ENCODE data around the gene RNF43. TPM values are rescaled to one million over a fixed set of nuclear protein-coding genes. Genes with fewer than 3 reads are reported as not detected.

Gene RNF43
- total RNA-seq, 1 experiment from 2014 or later, result 0.08 TPM

DNA sequence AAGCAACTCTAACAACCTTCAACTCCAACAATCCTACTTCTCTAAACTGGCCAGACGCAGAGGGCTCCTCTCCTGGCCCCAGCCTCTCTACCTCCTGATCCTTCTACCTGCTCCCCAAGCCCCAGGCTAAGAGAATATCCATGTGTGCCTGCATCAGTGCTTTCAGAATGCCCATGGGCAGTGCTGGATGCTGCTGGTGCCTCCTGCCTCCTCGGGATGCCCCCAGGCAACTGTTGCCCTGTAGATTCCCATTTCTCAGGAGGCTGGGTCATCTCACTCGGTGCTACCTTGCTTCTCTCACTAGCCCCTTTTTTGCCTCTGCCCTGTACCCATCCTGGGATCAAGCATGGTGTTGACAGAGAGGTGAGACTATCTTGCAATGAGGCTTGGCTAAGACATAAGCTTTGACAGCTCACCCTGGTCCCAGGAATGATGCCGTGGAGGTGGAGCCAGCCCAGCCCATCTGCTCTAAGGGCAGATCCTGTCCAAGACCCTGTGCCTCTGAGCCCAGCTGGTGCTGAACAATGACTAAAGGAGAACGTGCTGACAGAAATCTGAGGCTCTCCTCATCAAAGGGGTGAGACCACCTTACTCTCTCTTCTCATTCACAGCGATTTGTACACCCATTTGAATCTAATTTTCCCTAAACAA is 45.9 kb downstream of the RNF43 start:
- Histone ChIP-seq H3K27ac (no peak overlapping the region), H3K36me3 (no peaks in the 10 kb centered on the region), H3K9me3 (replicated peaks) (no peaks in the 10 kb centered on the region), H3K27me3 (replicated peaks) (peaks cover 31% of the 10 kb centered on the region), H3K4me3 (no peak overlapping the region), H3K4me1 (replicated peaks) (no peaks in the 10 kb centered on the region)
- no peak for DNase-seq (ENCODE audit: low read depth in 1 of 2, low spot score in 2 of 2)

GRCh38 chr17:58370716-58371115 is 46.6 kb downstream of the RNF43 start:
- peaks cover 30% of the 10 kb centered on the region for H3K27me3 ChIP-seq (replicated peaks)
- no peaks in the 10 kb centered on the region for H3K36me3 ChIP-seq
- DNase-seq (ENCODE audit: low read depth in 1 of 2, low spot score in 2 of 2), result no peak
- no peaks in the 10 kb centered on the region for H3K4me1 ChIP-seq (replicated peaks)
- H3K27ac ChIP-seq, result no peak overlapping the region
- H3K4me3 ChIP-seq, result no peak overlapping the region
- no peaks in the 10 kb centered on the region for H3K9me3 ChIP-seq (replicated peaks)

DNA sequence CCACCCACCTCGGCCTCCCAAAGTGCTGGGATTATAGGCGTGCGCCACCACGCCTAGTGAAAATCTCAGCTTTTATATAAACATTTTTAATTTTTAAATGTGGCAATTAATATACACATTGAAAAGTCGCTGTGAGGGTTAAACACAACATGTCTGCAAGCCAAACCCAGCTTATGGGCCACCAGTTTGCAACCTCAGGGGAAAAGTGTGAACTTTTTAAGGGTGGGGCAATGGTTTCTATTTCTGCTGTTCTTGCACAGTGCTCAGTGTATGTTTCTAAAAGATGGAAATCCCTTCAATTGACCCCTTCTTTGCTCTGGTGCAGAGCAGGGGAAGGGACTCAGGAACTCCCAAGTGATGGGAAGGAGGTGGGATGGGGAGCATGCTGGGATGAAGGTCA is 47.0 kb downstream of the RNF43 start:
- H3K36me3 ChIP-seq, result no peaks in the 10 kb centered on the region
- no peaks in the 10 kb centered on the region for H3K9me3 ChIP-seq (replicated peaks)
- H3K4me3 ChIP-seq, result no peak overlapping the region
- H3K27ac ChIP-seq, result no peak overlapping the region
- H3K27me3 ChIP-seq (replicated peaks), result peaks cover 33% of the 10 kb centered on the region
- no peak for DNase-seq (ENCODE audit: low read depth in 1 of 2, low spot score in 2 of 2)
- H3K4me1 ChIP-seq (replicated peaks), result no peaks in the 10 kb centered on the region

DNA sequence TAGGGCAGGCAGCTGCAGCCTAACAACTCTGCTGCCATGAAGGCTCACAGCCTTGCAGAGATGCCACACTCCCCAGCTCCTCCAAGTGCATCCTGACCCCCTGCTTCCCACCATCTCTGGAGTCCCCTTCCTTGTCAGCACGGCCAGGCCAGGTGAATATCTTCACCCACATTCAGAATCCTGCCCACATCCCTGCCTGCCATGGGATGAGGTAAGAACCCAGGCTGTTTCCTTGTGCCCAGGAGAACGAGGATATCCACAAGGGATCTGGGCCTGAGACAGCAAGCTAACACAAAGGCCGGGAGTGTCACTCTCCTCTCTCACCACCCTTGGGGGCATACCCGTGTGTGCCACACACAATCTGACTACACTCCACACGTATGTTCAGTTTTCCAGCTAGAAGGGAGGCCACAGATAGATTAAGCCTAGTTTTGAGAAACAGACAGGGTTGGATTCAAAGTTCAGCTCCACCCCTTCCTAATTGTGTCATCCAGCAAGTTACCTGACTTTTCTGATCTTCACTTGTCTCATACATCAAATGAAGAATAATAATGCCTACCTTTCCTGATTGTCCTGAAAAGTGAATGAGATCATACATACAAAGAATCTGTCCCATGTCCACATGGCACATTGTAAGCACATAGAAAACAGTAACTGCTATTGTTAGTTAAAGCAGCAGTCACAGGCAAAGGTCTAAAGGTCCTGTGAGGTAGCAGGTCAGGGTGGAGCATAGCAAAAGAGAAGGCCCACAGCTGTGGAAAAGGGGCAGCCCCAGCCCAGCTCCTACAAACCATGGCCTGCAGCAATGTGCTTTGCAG is 47.9 kb downstream of the RNF43 start:
- Histone ChIP-seq H3K9me3 (replicated peaks) (no peaks in the 10 kb centered on the region), H3K27me3 (replicated peaks) (peaks cover 35% of the 10 kb centered on the region), H3K4me3 (no peak overlapping the region), H3K36me3 (no peaks in the 10 kb centered on the region), H3K27ac (no peak overlapping the region), H3K4me1 (replicated peaks) (no peaks in the 10 kb centered on the region)
- DNase-seq (ENCODE audit: low read depth in 1 of 2, low spot score in 2 of 2), result no peak

DNA sequence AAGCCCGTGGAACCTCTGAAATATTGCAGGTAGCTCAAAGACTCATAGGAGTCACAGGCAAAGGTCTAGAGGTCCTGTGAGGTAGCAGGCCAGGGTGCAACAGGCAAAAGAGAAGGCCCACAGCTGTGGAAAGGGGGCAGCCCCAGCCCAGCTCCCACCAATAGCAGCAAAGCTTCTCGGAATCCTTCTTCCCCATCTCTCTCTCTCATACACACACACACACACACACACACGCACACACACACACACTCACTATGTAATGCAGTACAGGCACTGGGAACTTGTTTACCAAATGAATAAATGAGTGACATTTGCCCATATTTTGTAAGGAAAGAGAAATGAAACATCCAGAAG is 48.5 kb downstream of the RNF43 start:
- Histone ChIP-seq H3K27ac (no peak overlapping the region), H3K27me3 (replicated peaks) (peaks cover 41% of the 10 kb centered on the region), H3K4me3 (no peak overlapping the region), H3K4me1 (replicated peaks) (no peaks in the 10 kb centered on the region), H3K36me3 (no peaks in the 10 kb centered on the region), H3K9me3 (replicated peaks) (no peaks in the 10 kb centered on the region)
- no peak for DNase-seq (ENCODE audit: low read depth in 1 of 2, low spot score in 2 of 2)

Other genes starting within 250 kb of the RNF43 start
- not detected in 2 replicates for gene EPX, start 224.8 kb downstream of the RNF43 start, total RNA-seq (2014; rRNA removed; shearing (Covaris generic))
- gene MKS1, start 198.3 kb downstream of the RNF43 start, total RNA-seq (2014; rRNA removed; shearing (Covaris generic)), result 6.5 and 15.9 TPM in 2 replicates
- gene LPO, start 178.9 kb downstream of the RNF43 start, total RNA-seq (2014; rRNA removed; shearing (Covaris generic)), result not detected in 2 replicates
- gene MPO, start 136.6 kb downstream of the RNF43 start, total RNA-seq (2014; rRNA removed; shearing (Covaris generic)), result not detected in 2 replicates
- 0.05 TPM in 1 of 2 replicates, not detected in the other for gene TSPOAP1, start 88.7 kb downstream of the RNF43 start, total RNA-seq (2014; rRNA removed; shearing (Covaris generic))
- 73.9 and 81.0 TPM in 2 replicates for gene SUPT4H1, start 65.3 kb downstream of the RNF43 start, total RNA-seq (2014; rRNA removed; shearing (Covaris generic))
- gene HSF5, start 70.9 kb upstream of the RNF43 start, total RNA-seq (2014; rRNA removed; shearing (Covaris generic)), result not detected in 2 replicates
- gene MTMR4, start 97.1 kb upstream of the RNF43 start, total RNA-seq (2014; rRNA removed; shearing (Covaris generic)), result 20.3 and 40.2 TPM in 2 replicates